ENCODE data around the gene FBXW12.
"Not testable (repeated sequence)": the region's sequence is repeated elsewhere in the genome, so short reads cannot be mapped to it uniquely, and the experiment has no call there.

Gene FBXW12

DNA sequence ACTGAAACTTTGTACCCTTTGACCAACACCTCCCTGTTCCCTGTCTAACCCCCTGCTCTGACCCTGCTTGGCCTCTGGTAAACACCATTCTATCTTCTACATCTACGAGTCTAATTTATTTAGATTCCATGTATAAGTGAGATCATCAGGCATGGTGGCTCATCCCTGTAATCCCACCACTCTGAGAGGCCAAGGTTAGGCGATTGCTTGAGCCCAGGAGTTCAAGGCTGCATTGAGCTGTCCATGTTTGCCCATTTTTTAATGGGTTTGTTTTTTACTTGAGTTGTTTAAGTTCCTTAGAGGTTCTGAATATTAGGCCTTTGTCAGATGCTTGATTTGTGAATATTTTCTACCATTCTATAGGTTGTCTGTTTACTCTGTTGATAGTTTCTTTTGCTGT is 16.9 kb downstream of the FBXW12 start:
- no peak for DNase-seq

DNA sequence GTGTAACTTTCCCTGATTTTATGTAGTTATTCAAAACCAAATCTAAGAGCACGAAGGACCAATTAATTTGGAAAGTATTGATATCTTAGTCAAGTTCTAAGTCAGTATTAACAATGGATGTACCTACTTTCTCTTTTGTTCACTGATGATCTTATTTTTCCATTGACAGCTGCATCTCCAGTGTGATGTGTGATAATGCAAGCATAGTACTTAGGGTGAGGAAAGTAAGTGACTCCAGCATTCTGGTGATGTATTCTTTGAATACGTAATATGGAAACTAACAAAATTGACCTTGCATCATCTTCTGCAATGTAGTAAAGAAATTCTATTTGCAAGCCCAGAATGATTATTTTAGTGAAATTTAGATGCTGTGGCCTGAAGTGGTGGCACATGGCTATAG is 22.4 kb downstream of the FBXW12 start:
- DNase-seq = no peak

DNA sequence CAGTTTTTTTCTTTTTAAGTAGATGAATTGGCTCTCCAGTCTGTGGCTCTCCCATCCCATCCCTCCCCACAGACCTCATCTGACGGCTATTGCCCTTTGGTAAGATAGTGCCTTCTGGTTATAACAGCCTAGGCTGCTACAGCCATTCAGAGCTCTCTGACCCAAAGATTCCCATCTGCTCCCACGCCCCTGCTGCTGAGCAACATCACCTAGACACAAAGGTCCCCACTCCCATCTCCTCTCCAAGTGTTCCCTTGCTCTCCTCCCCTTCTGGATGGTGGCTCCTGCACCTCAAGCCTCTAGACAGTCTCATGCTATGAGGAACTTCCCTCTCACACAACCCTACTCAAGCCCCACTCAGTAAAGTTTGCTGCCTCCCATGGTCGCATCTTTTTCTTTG is 23.7 kb downstream of the FBXW12 start:
- DNase-seq = peak; percentile 55

DNA sequence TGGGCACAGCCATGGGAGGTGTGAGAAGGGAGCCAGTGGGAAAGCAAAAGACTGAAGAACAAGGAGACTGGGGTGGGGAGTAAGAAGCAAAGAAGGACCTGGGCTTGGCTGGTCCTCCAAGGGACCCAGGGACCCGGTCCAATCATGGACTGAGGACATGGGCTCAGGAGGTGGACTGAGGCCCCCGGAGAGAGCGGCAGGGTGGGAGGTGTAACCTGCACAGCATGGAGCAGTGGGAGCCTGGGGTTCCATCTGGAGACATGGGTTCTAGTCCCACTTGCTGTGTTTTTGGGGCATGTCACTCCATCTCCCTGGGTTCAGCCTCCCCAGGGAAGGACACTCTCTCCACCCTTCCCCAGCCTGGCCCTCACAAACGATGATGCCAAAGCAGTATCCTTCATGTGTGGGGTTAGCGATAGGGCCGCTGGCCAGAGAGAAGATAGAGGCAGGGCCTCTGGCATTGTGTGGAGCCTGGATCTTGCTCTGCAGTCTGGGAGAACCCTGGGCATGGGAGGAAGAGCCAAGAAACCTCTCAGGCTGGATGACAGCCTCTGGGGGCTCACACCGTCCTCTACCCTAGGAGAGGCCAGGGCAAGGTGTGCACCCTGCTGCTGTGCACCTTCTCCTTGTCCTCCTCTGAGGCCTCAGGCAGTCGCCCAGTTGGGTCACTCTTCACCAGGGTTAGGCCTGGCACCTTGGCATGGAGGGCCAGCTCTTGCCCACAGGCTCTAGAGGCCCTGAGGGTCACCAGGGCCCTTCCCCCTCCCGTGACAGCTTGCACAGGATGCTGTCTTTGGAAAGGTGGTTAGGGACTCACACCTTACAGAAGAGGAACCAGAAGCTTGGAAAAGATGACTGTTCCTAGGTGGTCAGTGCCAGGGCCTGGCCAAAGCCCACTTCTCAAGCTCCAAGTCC is 26.0 kb downstream of the FBXW12 start:
- DNase-seq = no peak

DNA sequence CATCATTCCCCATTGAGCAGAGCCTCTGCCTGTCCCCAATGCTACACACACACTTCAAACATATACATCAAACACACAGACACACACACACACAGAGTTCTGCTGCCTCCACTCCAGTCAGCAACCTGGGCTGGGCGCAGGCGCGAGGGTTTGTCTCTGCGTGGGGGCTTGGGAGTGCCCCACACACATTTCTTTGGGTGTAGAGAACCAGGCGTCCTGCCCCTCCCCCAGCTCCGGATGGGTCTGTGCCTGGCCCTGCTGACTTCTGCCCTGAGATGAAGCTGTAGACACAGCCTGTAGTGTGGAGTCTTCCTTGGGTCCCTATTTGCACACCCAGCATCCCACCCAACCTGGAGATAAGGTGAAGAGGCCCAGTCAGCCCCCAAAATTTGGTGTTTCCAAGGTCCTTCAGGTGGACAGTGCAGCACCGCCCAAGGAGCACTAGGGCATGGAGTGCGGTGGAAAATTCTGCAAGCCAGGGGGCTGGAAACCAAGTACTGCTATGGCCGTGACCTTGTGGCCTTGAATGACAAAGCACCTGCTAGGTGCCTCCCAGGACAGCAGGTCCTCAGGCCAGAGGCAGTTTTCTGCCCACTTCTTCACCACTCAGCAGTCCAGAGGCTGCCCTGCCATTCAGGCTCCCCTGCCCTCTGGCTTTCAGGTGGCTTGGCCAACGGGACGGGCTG is 26.8 kb downstream of the FBXW12 start:
- no peak for DNase-seq

DNA sequence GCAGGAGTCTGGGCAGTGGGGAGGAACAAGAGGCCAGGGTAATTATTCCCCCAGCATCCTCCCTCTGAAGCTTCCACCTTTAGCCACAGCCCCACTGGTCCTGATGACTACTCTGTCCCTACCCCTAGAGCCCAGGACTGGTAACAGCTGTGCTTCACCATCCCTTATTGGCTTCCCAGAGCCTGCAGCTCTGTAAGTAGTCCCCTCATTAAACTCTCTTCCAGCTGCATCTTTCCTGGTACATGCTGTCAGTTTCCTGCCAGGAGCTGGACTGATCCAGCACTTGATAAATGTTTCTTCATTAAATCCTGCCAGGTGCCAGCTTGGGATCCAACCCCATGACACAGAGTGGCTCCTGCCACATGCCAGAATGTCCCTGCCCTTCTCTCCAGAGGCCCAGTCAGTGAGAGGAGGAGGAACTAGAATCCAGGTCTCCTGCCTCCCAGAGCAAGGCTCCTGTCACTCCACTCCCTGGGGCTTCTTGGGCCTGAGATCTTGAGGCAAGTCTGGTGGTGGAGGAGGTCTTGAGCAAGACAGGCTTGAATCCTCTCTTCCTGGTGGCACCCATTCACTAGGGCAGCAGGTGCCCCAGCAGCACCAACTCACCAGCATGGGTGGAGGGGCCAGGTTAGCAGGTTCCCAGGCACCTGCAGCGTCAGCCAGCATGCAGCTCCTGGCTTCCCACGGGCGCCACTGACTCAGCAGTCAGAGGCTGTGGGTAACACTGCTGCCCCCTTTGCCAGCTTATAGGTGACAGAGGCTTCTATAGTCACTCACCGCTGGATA is 27.6 kb downstream of the FBXW12 start:
- DNase-seq = no peak

DNA sequence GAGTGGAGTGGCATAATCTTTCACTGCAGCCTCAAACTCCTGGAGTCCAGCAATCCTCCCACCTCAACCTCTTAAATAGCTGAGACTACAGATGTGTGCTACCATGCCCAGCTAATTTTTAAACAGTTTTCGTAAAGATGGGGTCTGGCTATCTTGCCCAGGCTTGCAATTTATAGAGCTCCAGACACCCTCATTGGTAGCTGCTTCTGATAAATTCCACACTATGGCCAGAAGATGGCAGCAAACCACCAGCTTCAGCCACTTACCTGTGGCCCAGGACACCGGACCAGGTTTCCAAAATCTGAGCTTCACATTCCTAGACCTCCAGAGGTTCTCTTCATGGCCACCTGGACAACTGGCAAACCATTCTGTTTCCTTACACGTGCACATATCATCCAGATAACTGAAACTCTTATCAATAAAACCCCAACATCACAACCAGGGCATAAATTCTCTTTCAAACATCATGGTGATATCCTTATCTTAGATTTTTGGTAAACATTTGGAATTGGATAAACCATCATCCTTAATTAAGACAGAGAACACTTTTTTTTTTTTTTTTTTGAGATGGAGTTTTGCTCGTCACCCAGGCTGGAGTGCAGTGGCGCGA is 28.9 kb downstream of the FBXW12 start:
- DNase-seq = peak; percentile 85

DNA sequence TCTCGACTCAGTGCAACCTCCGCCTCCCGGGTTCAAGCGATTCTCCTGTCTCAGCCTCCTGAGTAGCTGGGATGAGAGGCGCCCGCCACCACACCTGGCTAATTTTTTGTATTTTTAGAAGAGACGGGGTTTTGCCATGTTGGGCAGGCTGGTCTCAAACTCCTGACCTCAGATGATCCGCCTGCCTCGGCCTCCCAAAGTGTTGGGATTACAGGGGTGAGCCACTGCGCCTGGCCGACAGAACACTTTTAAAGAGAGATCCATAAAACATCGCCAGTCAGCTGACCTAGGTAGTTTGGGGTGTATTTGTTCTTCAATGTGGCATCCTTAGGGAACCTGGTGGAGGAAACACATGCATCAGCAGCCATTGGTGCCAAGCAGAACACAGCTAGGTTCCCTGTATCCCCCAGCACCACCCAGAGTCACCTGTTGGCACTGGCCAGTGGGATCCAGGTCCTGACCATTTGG is 29.4 kb downstream of the FBXW12 start:
- not testable (repeated sequence) for DNase-seq

DNA sequence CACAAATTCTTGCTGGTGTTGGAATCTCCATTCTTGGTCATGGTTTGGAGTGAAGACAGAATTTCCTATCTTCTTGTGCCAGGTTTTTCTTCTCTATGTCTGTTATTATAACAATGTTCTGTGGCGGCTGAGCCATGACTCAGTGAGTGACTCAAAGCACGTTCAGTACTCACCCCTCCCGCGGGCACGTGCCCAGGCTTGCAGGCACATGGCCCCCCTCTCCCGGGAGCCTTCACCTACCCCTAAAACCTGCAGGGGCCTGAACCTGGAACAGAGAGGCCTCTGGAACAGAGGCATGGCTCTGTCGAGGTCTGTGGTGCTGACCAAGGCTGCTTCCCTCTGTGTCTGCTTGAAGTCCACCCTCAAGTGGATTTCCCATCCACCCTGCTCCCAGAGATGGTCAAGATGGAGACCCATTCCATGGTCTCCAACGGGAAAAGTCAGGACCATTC is 30.3 kb downstream of the FBXW12 start:
- DNase-seq = peak; percentile 39

DNA sequence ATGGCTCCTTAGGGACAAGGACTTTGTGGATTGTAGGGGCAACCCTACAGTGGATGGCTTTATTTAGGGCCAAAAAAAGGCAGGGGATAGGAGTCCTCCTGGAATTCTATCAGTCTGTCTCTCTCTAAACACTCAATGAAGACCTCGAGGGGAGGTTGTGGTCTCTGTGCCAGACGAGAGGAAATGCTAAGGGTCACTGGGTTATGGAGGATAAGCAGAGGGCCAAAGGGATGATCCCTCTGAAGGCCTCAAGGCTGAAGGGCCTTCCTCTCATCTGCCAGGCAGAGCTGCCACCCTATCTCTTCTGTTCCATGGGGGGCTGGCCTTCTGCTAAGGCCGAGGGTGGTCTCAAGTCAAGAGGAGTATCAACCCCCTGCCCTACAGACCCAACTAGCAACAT is 30.9 kb downstream of the FBXW12 start:
- no peak for DNase-seq

DNA sequence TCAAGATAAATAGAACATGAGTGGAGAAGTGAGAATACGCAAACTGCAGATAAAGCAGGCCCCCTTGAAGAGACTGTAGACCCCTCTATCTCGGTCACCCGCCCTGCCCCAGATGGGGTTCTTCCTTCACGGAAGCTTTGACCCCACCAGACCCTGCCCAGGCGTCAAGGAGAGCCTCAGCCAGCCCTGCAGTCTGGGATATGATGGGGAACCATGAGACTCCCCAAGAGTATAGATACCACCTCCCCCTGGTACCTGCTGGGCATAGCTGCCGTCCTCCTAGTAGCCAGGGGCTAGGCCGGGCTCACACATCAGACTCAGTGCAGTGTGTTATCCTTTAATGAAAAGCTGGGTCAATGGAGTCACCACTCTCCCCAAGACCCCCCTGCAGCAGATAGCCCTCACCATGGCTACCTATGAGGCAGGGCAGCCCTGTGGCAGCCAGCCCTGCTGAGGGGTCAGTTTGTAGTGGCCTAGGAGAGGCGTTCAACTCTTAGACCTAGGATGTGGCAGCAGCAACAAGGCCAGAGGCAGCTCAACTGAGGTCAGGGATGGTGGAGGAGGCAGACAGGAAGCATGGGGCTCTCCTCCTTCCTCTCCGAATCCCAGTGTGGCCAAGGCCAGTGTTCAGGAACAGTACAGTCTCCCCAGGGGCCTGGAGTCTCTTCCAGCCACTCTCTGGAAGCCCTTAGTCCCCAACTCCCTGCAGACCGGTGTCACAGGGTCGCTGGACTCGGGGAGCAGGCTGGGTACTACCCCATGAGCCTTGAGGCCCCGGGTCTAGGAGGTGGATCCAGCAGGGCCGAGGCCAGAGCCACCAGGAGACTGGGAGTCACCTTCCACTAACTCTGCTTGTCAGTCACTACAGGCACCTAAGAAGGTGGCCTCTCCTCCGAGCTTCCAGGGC is 31.8 kb downstream of the FBXW12 start:
- DNase-seq = peak; percentile 52

DNA sequence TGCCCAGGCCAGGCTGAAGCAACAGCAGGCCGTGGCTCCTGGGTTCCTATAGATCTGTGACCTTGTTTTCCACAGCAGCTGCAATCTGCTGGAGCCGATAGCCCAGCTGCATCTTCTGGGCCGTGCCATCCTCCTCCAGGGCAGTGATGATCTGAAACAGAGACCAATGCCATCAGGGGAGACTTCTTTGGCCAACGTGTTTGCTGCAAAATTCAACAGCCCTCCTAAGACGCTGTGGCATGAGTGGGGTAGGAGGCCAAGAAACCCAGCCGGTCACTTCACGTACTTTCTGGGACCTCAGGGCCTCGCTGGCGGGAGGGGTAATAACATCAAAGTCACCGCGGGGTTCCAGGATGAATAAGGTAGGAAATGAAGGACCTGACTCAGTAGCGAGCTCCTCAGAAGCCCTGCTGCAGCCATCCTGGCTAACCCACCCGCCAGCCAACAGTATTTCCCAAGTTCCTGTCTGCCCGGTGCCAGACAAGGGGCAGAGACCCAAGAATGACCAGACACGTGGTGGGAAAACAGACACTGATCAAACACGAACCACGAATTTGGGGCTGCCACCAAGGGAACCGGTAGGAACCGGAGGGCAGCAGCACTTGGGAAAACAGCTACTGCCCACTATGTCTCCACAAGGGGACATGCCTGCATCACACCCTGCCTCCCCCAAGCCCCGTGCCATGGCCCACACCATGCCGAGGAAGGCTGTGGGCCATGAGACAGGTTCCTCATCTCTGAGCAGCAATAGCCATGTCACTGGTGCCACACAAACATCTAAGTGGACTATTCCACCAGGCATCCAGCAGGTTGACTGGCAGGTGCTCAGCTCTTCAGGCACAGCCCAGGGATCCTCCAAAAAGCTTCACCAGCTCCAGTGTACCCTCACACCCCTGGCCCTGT is 32.7 kb downstream of the FBXW12 start:
- DNase-seq = peak; percentile 36

DNA sequence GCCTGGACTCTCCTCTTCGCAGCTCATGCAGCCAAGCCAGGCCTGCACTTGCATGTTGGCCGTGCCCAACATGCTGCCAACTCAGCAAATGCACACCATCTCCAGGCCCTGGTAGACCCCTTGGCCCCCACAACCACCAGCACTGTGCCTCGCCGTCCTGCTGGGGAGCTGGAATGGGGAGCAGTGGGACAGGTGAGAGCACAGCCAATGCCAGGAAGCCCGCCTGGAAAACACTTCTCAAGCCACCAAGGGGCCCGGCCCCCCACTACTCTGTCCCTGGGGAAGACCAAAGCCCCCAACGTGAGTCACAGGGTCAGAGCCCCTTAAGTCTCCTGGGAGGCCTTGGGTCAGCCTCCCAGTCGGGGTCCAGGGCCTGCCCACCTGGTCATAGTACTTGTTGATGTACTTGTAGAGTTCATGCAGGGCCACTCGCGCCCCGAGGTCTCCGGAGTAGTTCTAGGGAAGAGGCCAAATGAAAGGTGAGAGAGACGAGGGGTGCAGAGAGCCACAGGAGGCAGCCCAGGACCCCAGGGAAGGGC is 33.4 kb downstream of the FBXW12 start:
- peak; percentile 61 for DNase-seq

DNA sequence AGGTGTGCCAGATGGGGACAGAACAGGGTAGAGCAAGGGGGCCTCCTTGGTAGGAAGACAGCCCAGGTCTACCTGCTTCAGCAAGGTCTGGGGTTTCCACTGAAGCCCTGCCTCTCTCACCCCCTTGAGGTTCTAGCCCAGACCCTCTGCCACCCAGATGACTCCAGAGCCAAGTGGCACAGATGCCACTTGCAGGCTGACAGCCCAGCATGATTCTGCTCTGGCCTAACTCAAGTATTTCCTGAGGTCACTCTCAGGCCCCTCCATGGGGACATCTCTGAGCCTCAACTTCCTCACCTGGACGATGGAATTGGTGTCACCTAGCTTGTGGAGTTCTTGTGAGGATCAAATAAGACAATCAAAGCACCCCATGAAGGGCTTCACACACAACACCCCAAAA is 34.0 kb downstream of the FBXW12 start:
- peak; percentile 49 for DNase-seq

DNA sequence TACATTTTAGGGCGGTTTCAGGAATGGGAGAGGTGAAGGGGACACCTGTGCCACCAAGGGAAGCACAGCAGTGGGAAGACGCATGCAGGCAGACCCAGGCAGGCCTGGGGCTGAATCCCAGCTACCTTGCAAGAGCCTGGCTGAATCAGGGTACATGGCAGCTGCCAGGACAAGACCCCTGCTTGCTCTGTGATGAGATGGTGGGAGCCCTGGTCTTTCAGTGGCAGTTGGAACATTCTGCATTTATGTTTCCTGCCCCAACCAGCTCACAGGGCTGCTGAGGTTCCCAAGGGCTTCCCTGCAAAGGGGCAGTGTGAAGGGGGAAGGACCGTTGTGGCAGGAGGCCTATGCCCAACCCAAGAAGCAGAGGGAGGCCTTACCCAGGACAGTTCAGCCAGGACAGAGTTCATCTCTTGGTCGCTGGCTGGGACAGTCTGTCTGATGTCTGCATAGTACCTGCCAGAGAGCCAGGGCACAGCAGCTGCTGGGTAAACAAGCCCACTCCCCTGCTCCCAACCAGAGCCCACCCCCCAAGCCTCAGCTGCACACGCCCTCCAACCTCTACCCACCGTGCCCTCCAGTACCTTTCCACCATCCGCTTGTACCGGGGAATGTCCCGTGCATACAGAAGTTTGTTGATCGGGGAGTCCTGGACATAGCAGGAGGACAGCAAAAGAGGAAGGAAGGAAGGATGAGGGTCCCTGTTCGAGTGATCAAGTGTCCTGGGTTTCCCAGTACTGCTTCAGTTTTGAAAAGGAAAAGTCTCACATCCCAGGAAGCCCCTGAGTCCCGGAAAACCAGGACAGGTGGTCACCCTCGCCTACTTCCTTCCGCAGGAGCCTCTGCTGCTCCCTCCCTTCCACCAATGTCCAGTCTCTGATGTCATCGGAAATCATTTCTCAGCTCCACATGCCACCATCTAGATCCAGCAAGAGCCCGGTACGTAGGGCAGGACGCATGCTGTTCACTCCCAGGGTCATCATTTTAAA is 34.7 kb downstream of the FBXW12 start:
- DNase-seq = peak; percentile 45

DNA sequence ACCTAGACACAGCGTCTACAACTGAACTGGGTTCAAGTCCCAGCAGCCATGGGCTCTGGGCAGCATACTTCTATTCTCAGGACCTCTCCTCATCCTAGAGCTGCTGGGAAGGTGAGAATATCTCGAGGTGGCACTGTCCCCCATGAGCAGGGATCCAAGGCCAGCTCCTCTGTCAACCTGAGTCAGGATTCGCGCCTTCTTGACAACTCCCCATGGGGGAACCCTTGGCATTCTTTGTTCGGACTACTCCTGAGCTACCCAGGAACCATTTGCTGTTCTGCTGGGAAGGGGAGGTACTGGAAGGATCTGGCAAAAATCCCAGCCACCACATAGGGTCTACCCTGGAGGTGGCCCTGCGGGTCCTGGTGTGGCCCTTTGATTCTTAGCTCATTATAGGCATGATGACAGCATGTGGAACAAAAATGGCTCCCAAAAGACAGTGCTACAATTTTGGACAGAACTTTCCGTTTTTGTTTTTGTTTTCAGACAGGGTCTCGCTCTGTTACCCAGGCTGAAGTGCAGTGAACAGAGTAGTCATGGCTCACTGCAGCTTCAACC is 35.6 kb downstream of the FBXW12 start:
- peak; percentile 24 for DNase-seq

DNA sequence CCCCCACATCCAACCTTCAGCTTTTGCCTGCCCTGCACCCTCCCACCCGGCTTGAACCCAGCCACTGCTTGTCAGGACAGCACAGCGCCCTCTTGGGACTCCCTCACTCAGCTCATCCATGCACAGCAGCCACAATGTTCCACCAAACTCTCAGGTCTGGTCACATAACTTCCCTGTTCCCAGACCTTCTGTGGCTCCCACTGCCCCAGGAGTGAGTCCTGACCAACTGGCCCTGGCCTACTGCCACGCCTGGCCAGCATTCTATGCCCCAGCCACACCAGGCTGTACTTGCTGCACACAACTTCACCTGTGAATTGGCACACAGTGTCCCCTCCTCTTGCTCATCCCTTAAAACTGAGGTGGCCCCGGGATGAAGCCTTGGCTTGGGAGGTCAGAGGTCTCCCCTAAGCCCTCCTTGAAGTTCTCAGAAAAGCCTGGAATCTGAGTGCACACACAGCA is 36.8 kb downstream of the FBXW12 start:
- peak; percentile 58 for DNase-seq
